K562 (cell line): ENCODE results near the gene CDC42BPB. TPM values are rescaled to one million over a fixed set of nuclear protein-coding genes. Genes with fewer than 3 reads are reported as not detected.
"Not testable (repeated sequence)": the region's sequence is repeated elsewhere in the genome, so short reads cannot be mapped to it uniquely, and the experiment has no call there.

ENCODE experiments used
- ATAC-seq: fragments of 200-7000 bp; cut with Tn5 transposase; 3 replicates; pipeline ENCODE4 v1.9.1; 2020; ENCODE audit warnings: moderate library complexity
- BruUV-seq: library from RNA; stranded (reverse); fragments of 400-500 nt; replicated peaks from 2 replicates; lab custom pipeline; 2021; lab: Mats Ljungman, UMichigan
- CTCF ChIA-PET: fragments of 300-600 bp; formaldehyde crosslinking; extraction: SDS; loops from one replicate; lab custom pipeline; 2021; ENCODE audit warnings: low intra/inter-chr PET ratio; lab: Yijun Ruan, JAX
- POLR2A ChIA-PET: fragments of 300-600, 350-650 bp; sonication (Branson Sonifier 250); formaldehyde crosslinking; extraction: SDS; loops from one replicate; lab custom pipeline; 2021; ENCODE audit warnings: antibody characterized with exemption, inconsistent platforms; lab: Yijun Ruan, JAX
- DNase-seq, 4 experiments: peaks; one replicate each; pipeline versions ENCODE4 v3.0.0 to v3.0.0-alpha.2; 2011 to 2018; ENCODE audit warnings: low spot score in 3 of 4, mixed read lengths in 3 of 4; ENCODE audit errors: extremely low read depth in 1 of 4
- FAIRE-seq: peaks from 2 replicates; lab custom pipeline; 2011; peaks lifted over from hg19 to GRCh38; lab: Jason Lieb, UNC
- H2AFZ ChIP-seq: 2 replicates; pipeline ENCODE4 v1.6.0; 2011; ENCODE audit warnings: low read depth, low read length, control low read depth, inconsistent platforms
- H3K27ac ChIP-seq: fragments of 200-600 bp; 3 replicates; pipeline ENCODE4 v1.8.0; 2011; ENCODE audit warnings: low read depth, mild to moderate bottlenecking, control low read depth, inconsistent platforms, low read length, moderate library complexity, mixed read lengths; ENCODE audit errors: extremely low read depth
- H3K27me3 ChIP-seq, 2 experiments: fragments of 300-600 bp in 1 of 2; 2 replicates in 1 of 2; 3 replicates in 1 of 2; pipeline versions ENCODE4 v1.6.0 to v1.8.0; 2011; ENCODE audit warnings: inconsistent platforms in 2 of 2, low read length in 2 of 2, mild to moderate bottlenecking in 1 of 2, mixed read lengths in 1 of 2, moderate library complexity in 1 of 2; ENCODE audit not compliant: control insufficient read depth in 2 of 2, insufficient read depth in 2 of 2
- H3K36me3 ChIP-seq: fragments of 300-600 bp; 3 replicates; pipeline ENCODE4 v1.8.0; 2011; ENCODE audit warnings: mild to moderate bottlenecking, low read length, inconsistent platforms; ENCODE audit not compliant: control insufficient read depth, insufficient read depth
- H3K4me1 ChIP-seq, 2 experiments: fragments of 200-600 bp in 1 of 2; replicated peaks in 1 of 2; 2 replicates in 1 of 2; 3 replicates in 1 of 2; pipeline versions ENCODE4 v1.5.1 to v1.8.0; 2011; ENCODE audit warnings: inconsistent platforms in 2 of 2, low read length in 2 of 2, mild to moderate bottlenecking in 1 of 2, mixed read lengths in 1 of 2, moderate library complexity in 1 of 2; ENCODE audit not compliant: control insufficient read depth in 2 of 2, insufficient read depth in 2 of 2
- H3K4me2 ChIP-seq: 2 replicates; pipeline ENCODE4 v1.6.1; 2011; ENCODE audit warnings: low read length, control low read depth, inconsistent platforms, mixed read lengths; ENCODE audit not compliant: insufficient read depth
- H3K4me3 ChIP-seq: fragments of 200-600 bp; sonication (generic), shearing (Covaris generic); 2 replicates; pipeline ENCODE4 v1.5.1; 2016; ENCODE audit warnings: control low read depth, inconsistent platforms
- H3K79me2 ChIP-seq: fragments of 200-600 bp; 3 replicates; pipeline ENCODE4 v1.8.0; 2011; ENCODE audit warnings: low read length, inconsistent platforms; ENCODE audit not compliant: control insufficient read depth, insufficient read depth
- H3K9ac ChIP-seq, 2 experiments: 2 replicates each; pipeline versions ENCODE4 v1.6.0 to v1.6.1; 2011; ENCODE audit warnings: low read depth in 2 of 2, low read length in 2 of 2, control low read depth in 1 of 2, inconsistent platforms in 1 of 2, mild to moderate bottlenecking in 1 of 2, mixed read lengths in 1 of 2; ENCODE audit not compliant: insufficient read depth in 1 of 2
- H3K9me1 ChIP-seq: one replicate; pipeline ENCODE4 v1.6.0; 2011; ENCODE audit warnings: inconsistent platforms, mild to moderate bottlenecking, low read length, moderate library complexity; ENCODE audit not compliant: control insufficient read depth, insufficient read depth
- H3K9me3 ChIP-seq: replicated peaks from 2 replicates; pipeline ENCODE4 v1.5.1; 2011; ENCODE audit warnings: low read depth, low read length, inconsistent platforms; ENCODE audit not compliant: control insufficient read depth, insufficient read depth
- H4K20me1 ChIP-seq: replicated peaks from 2 replicates; pipeline ENCODE4 v1.6.1; 2011; ENCODE audit warnings: low read length, inconsistent platforms, mixed read lengths; ENCODE audit not compliant: control insufficient read depth, insufficient read depth
- ZNF121 ChIP-seq: sonication (generic); formaldehyde crosslinking; conservative IDR thresholded peaks from 2 replicates; pipeline ENCODE4 v1.8.0; 2022; ENCODE audit warnings: missing genetic modification reagents
- WGBS: fragments of 100-300 bp; shearing (Covaris generic); methylation state at CpG from one replicate; pipeline ENCODE4 v1.1.6; 2016; ENCODE audit warnings: low coverage, mixed read lengths; ENCODE audit not compliant: insufficient coverage; ENCODE audit errors: missing lambda C conversion rate; 5-methylcytosine and 5-hydroxymethylcytosine counted together
- in situ Hi-C: fragments of 300-500 bp; cut with MboI; formaldehyde crosslinking; loops from 4 replicates; pipeline ENCODE4 v1.15.0; 2018; ENCODE audit warnings: inconsistent platforms, mixed read lengths
- intact Hi-C: fragments of 100-400 bp; cut with micrococcal nuclease; formaldehyde crosslinking; loops from 2 replicates; pipeline ENCODE4 v1.14.2; 2022
- polyA plus RNA-seq, 8 experiments: library from polyadenylated mRNA; depleted of rRNA in 4 of 8; stranded (reverse) in 5 of 8; unstranded in 3 of 8; fragments of >200 nt; fragmentation: Nextera tagmentation in 2 of 8; fragmentation: Illumina TruSeq in 1 of 8; extraction: Ambion mirVana in 2 of 8; extraction: Trizol in 1 of 8; gene quantifications; 2 replicates each; pipeline versions ENCODE4 v1.2.1 to v1.2.3, GENCODE V29; 2011 to 2014; ENCODE audit warnings: inconsistent platforms in 1 of 8, missing spikeins in 1 of 8
- total RNA-seq, 7 experiments: library from RNA; depleted of rRNA in 6 of 7; stranded (reverse); fragments of >200 nt in 6 of 7; fragmentation: Illumina TruSeq in 2 of 7; extraction: Trizol in 2 of 7; gene quantifications; 2 replicates each; pipeline versions ENCODE4 v1.2.1 to v1.2.3, GENCODE V29; 2011 to 2021; ENCODE audit warnings: low replicate concordance in 1 of 7
- TF ChIP-seq, protein P1 (sequence below): sonication (generic); formaldehyde crosslinking; IDR thresholded peaks from 2 replicates; pipeline ENCODE4 v1.8.1; 2022; ENCODE audit warnings: missing genetic modification reagents

The CDC42BPB gene
- total and polyA plus RNA-seq, 9 of the 15 experiments (the other 6 are each of a cell fraction or from before 2014, with no cell fraction given) = 0.07 to 24.3 (median 12.6) TPM

DNA sequence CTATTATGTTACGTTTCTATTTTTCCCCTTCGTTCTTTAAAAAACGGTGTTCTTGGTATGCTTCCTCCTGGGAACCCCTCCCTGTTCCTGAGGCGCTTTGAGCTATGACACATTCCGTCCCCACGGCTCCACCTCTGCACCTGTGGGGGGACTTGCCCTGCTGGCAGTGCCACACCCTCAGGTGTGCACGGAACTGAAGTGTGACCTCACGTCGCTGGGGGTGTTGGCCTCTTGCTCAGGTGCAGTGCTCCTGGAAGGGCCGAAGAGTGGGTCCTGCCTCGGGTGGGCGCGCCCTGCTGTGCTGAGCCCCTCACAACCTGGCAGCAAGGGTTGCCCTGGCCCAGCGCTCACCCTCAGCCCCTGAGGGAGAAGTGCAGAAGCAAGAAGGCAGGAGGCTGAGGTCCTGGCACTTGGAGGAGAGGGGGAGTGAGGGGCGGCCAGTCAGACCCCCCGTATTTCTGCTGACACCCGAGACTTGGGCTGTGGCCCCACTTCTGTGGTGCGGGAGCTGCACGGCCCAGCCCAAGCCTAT lies 129.9 kb downstream of the CDC42BPB start:
- in situ Hi-C loops = no loop called here

DNA sequence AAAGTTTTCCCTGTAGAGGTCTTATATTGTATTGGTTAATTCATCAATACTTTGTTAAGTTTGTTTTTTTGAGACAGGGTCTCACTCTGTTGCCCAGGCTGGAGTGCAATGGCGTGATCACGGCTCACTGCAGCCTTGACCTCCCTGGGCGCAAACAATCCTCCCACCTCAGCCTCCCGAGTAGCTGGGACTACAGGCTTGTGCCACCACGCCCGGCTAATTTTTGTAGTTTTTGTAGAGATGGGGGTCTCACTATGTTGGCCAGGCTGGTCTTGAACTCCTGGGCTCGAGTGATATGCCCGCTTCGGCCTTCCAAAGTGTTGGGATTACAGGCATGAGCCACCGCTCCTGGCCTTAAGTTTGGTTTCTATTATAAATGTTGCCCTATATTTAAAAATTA lies 130.5 kb downstream of the CDC42BPB start:
- WGBS = 73% methylated on average over 7 of the region's 10 CpGs
- POLR2A ChIA-PET, FAIRE-seq: not testable (repeated sequence)

More for the DNA sequence above, 129.9 kb downstream of the CDC42BPB start:
- Histone ChIP-seq H3K9me1 (no peaks in the 10 kb centered on the region), H3K4me2 (no peak overlapping the region), H3K4me1 (peaks cover 0 to 46% of the 10 kb centered on the region in 2 experiments; a peak in 3 of 5 replicates), H4K20me1 (no peaks in the 10 kb centered on the region), H3K9ac (no peak overlapping the region), H2AFZ (no peak overlapping the region), H3K27me3 (peaks cover 0 to 4% of the 10 kb centered on the region in 2 experiments; a peak in 1 of 5 replicates), H3K79me2 (no peaks in the 10 kb centered on the region), H3K36me3 (no peaks in the 10 kb centered on the region), H3K9me3 (no peaks in the 10 kb centered on the region), H3K4me3 (no peak overlapping the region), H3K27ac (no peak overlapping the region)
- no peak for DNase-seq
- no TSS peak for BruUV-seq
- WGBS = 44% methylated on average over 12 of the region's 19 CpGs
- no peak for FAIRE-seq
- ChIA-PET POLR2A (no interaction called here), CTCF (no interaction called here)
- TF ChIP-seq, protein P1, sequence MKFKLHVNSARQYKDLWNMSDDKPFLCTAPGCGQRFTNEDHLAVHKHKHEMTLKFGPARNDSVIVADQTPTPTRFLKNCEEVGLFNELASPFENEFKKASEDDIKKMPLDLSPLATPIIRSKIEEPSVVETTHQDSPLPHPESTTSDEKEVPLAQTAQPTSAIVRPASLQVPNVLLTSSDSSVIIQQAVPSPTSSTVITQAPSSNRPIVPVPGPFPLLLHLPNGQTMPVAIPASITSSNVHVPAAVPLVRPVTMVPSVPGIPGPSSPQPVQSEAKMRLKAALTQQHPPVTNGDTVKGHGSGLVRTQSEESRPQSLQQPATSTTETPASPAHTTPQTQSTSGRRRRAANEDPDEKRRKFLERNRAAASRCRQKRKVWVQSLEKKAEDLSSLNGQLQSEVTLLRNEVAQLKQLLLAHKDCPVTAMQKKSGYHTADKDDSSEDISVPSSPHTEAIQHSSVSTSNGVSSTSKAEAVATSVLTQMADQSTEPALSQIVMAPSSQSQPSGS (CRISPR knock-in tag) = no peak
- intact Hi-C loops = no loop called here
- no peak for ATAC-seq

More for the DNA sequence above, 130.5 kb downstream of the CDC42BPB start:
- H3K36me3 ChIP-seq, CTCF ChIA-PET, BruUV-seq, intact Hi-C loops, H3K27me3 ChIP-seq, H4K20me1 ChIP-seq, H3K9me3 ChIP-seq, H3K79me2 ChIP-seq, ATAC-seq, DNase-seq, H3K9ac ChIP-seq, H3K4me2 ChIP-seq, H3K9me1 ChIP-seq, H3K27ac ChIP-seq, H2AFZ ChIP-seq, in situ Hi-C loops, H3K4me3 ChIP-seq: not testable (repeated sequence)
- H3K4me1 ChIP-seq = peaks cover 0 to 43% of the 10 kb centered on the region in 2 experiments; a peak in 3 of 5 replicates
- peak; percentile 50 for TF ChIP-seq ZNF121 (CRISPR knock-in tag)
